Astrocyte of the hippocampus (primary cell): Measurements from ENCODE around the gene TIAM2.
"Not testable (repeated sequence)": the region's sequence is repeated elsewhere in the genome, so short reads cannot be mapped to it uniquely, and the experiment has no call there.

Experiments
- DNase-seq: peaks from one replicate; pipeline ENCODE4 v3.0.0; 2011; ENCODE audit warnings: low read depth, low spot score

Gene TIAM2

DNA sequence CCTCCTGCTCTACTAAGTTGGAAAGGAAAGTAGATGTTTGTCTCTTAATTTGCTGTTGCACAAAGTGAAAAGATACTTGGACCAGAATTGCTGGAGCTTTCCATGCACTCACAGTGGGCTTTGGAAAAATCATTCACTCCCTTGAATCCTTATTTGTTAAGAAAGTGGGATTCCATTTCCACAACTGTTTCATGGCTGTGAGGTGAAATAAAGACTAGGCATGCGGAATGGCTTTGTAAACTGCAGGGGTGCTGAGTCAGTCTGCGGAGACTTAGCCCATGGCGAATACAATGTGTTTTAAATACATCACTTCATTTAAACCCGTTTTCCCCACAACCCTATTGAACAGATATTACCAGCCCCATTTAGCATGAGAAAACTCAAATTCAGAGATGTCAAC is 231.9 kb downstream of the TIAM2 start:
- DNase-seq = peak; percentile 83

DNA sequence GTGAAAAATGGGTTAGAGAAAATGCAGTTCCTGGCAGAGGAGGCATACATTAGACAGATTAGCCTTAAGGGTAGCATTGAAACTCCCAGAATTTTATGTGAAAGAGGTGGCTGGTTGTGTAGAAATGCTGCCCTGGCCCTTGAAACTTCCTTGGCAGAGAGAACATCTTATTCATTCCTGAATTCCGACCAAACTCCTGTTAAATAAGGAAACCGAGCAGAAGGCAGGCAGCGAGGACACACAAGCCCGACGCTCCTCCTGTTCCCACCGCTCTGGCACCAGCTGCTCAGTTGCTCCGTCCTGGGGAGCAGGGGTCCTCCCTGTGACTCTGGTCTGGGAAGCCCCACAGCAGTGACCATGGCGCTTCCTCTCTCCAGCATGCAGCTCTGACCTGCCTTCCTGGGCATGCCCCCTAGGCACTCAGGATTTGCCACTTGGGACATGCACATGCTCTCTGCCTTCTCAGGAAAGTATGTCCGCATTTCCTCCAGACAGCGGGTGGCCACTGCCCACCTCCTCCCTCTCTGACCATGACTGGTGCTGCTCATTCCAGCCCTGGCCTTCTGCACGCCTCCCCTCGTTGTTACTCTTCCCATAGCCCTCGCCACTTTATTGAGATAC is 233.5 kb downstream of the TIAM2 start:
- peak; percentile 84 for DNase-seq

DNA sequence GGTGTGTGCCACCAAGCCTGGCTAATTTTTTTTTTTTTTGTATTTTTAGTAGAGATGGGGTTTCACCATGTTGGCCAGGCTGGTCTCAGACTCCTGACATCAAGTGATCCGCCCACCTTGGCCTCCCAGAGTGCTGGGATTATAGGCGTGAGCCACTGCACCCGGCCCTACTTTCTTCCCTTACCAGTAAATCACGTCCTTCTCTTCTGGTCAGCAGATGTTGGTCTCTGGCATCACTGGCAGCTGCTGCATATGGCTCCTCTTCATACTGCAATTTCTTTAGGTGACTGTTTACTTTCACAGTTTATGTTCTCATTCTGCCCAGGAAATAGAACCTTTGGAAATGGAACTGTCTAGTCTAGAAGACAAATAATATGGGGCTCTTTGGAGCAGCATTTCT is 235.9 kb downstream of the TIAM2 start:
- DNase-seq = not testable (repeated sequence)

DNA sequence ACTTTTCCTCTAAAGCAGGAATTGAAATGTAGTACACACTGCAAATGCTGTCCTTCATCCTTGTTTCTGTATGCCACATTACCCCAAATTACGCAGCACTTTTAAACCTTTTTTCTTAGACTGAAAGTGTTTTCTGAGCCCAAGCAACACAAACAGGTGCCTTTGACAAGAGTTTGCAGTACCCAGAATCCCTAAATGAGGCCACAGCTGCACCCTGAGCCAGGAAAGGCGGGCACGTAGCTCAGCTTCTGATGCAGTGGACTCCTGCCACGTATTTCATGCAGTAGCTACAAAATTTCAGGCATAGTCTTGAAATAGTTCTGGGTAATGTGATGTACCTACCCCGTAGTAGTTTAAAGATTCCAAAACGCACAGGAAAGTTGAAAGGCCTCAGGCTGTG is 237.7 kb downstream of the TIAM2 start:
- no peak for DNase-seq

DNA sequence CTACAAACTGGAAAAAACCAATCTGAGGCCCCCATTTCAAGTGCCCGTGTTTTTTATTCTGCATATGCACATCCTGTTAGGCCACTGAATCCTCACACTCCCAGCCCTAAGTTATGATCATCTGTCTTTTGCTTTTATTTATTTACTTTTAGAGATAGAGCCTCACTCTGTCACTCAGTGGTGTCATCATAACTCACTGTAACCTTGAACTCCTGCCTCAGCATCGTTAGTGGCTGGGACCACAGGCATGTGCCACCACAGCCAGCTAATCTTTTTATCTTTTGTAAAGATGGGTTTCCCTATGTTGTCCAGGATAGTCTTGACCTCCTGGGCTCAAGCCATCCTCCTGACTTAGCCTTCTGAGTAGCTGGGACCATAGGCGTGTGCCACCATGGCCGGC is 239.1 kb downstream of the TIAM2 start:
- no peak for DNase-seq

DNA sequence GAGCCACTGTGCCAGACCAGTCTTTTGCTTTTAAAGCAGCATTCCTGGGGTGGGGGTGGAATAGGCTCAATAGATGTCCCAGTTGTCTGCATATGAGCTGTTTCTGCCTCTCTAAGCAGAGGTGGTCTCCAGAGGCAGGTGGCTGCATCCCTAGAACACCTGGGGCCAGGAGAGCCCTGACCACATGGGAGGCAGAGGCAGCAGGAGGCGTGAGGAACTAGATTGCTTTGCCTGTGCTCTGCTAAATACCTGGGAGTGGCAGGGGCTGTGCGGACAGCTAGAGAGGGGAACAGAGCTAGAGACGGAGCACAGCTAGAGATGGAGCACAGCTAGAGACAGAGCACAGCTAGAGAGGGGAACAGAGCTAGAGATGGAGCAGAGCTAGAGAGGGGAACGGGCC is 239.6 kb downstream of the TIAM2 start:
- no peak for DNase-seq

DNA sequence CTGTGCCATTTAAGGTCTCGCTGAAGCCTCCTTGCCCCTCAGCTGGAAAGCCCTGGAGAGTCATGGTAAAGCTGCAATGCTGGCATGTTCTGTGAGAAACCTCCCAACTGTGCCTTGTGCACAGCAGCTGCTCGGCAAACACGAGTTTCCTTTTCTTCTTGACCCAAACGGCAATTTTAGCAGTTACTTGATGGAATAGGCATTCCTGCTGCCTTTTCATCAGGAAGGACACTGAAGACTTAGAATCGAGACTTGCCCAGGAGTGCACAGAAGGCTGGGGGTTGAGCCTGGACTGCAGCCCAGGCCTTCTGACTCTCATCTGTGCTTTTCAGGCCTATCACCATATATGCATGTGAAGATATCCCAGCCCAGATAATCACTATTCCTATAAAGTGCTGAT is 240.0 kb downstream of the TIAM2 start:
- DNase-seq = peak; percentile 31

DNA sequence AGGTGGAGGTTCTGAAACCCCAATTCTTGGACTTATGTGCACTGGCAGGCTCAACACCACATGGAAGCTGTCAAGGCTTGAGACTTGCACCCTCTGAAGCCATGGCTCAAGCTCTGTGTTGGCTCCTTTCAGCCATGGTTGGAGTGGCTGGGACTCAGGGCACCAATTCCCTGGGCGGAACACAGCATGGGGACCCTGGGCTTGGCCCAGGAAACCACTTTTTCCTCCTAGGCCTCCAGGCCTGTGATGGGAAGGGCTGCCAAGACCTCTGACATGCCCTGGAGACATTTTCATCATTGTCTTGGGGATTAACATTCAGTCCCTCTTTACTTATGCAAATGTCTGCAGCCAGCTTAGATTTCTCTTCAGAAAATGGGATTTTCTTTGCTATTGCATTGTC is 242.5 kb downstream of the TIAM2 start:
- DNase-seq = no peak

DNA sequence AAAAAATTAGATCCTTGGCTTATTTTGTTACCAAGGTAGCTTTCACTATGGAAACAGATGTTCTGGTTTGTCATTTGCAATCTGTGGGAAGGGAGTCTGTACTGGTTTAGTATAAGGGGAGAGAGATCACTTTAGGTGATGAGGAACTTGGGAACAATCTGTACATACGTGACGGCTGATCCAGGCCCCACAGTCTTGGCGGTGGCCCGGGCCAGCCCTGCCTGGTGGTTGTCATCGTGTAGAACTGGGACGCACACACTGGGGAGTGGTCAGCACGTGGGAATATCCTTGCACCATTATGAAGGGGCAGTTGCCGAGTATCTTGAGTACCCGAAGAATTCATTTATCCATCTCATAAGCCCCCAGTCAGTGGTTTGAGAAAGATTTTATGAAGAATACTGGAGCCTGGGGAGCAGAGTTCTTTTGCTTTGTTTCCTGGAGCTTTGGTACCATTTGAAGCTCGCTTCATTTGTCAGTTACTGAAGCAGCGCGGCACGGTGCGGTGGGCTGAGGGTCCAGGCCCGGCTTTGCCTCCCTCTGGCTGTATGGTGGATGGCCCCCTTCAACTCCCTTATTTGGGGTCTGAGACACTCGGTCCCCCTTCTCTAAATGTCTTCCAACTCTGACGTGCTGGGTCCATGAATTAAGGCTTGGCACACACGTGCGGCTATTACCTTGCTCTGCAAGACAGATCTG is 245.9 kb downstream of the TIAM2 start:
- no peak for DNase-seq

DNA sequence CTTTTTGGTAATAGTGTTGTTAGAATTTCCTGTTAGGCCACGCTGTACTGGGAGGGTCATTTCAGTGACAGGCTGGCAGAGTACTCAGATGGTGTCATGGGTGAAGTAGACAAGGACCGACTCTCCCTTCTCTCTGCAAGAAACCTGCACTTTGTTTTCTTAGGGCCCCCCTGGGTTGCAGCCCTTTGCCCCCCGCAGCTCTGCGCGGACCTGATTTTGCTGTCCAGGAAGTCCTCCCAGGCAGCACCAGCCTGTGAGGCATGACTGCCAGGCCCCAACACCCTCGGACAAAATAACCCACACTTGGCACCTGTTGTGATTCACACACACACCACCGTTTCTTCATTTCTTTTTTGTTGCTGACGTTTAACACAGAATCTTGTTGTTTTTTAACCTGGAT is 246.9 kb downstream of the TIAM2 start:
- DNase-seq = no peak

DNA sequence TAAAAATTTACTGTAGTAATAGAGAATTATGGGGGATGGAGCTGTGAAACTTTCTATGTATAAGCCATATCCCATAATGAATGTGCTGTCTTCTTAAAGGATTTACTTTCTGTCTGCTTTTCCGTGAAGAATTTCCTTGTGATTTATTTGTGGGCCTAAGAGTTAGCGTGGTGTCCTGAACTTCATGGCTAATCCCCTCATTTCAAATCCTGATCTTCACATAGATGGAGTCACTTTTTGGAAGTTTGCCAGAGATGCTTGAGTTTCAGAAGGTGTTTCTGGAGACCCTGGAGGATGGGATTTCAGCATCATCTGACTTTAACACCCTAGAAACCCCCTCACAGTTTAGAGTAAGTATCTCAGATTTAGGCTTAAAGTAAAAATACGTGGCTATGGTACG is 249.3 kb downstream of the TIAM2 start:
- DNase-seq = no peak

DNA sequence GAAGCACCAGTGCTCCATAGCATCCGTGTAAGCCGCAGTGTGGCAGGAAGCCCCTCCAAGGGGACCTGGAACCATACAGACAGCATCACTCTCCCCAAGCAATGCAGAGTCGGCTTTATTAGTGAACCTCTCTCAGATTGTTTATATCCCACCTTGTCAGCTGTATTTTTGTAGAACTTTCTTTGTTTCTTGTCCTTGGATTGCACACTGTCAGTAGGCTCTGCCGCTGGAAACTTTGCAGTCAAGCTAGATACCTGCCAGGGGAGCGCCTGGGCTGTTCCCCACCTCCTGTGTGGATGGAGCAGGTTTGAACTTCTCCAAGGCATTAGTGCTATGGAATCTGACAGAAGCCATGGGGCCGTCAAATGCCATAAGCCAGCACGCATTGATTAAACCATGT is 250.1 kb downstream of the TIAM2 start:
- no peak for DNase-seq

DNA sequence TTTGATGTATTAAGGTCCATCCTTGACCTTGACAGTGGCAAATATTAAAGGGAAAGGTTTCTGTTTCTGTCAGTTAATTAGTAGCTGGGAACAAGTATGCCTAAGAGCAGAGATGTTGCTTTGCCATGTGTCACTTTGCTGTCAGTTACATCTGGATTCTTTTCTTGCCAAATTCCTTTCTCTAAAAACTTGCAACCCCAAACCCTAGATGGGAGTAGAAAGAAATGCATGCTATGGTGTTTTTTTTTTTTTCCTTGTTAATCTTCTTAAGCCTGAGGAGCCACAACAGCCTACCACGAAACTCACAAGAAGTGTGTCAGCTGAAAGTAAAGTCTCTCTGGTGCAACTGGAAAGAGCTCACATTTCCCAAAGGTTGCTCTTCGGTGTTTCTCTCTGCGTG is 250.7 kb downstream of the TIAM2 start:
- peak; percentile 10 for DNase-seq

DNA sequence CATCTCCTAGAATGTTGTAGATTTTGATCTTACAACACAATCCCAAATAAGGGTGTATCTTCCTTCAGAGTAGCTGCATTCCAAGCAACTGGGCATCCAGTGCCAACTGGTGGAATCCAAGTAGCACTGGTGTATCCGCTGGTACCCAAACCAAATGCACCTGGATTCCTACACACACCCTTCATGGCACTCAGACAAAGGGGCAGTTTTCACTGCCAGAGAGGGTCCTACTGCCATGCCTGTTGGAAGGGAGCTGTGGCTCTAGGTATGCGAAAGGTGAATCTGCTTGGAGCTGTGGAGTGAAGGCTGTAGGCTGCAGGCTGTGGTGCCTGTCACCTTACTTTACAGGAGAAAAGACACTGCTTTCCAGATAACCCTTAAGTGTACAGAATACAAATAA is 251.7 kb downstream of the TIAM2 start:
- no peak for DNase-seq

DNA sequence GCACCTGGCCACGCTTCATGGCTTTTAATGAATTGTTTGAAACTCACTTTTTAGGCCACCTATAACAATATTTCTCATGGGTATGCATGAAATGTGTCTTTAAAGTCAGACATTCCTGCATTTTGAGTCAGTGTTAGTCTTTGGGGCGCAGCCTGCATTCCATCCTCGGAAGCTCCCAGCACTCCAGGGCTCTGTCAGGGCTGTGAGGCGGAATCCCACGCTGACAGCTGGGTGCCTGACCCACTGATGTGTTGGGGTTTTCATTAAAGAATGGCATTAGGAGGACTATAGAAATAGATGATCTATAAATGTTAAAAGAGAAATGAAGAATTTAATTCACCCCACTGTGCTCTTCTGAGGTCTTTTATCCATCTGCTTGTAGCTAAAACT is 252.5 kb downstream of the TIAM2 start:
- peak; percentile 85 for DNase-seq

DNA sequence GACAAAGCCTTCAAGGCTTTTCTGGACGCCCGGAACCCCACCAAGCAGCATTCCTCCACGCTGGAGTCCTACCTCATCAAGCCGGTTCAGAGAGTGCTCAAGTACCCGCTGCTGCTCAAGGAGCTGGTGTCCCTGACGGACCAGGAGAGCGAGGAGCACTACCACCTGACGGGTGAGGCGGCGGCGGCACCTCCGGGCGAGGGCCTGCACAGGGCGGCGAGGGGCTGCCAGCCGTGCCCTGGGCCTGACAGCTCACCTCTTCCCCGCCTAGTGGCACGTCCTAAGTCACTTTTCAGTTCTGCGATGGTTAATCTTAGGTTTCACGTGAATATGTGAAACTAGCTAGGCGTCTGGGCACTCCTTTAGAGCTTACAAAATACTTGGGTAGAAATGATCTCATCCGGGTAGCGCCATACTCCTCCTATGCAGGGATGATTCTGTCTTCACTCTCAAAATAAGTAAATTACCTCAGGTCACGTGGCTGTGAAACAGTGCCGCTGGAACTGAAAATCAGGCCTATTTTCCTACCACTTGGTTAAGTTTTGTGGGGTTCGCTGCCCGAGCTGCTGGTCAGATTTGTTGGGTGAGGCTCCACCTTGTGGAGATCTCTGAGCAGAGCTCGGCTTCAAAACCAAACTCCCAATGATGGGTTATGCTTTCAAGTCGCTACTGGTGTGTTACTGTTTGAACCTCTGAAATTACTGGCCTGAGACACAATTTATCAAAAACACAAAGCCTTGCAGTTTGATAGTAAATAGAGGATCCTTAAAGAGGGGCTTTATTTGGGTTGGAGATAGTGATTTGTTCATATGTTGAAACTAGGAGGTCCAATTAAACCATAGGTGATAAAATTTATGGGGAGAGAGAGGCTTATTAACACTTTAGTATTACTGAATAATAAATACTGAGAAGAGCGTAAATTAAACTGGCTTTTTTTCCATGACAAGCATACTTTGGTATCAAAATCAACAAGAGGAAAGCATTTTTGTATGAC is 253.2 kb downstream of the TIAM2 start:
- peak; percentile 85 for DNase-seq

DNA sequence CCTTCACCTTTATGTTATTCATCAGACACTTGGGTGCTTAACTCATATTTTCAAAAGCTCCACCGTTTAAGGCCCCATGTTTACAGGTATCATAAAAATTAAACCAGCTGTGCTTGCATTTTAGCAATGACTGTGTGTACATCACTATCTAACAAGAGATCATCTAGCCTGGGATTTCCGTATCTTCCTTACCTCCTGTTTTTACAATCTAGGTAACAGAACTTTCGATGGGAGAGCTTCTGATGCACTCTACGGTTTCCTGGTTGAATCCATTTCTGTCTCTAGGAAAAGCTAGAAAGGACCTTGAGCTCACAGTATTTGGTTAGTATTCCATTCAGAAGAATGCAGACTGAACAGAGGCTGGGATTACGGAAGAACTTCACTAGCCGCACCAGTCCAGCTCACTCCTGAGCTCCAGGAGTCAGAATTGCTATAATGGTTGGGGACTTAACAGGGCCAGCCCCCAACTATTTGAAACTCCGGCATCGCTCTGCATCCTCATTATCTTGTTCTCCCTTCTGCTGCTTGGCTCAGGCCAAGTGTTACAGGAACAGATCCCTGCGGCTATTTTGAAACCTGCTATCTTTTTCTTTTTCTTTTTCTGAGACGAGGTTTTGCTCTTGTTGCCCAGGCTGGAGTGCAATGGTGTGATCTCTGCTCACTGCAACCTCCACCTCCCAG is 255.7 kb downstream of the TIAM2 start:
- DNase-seq = no peak

DNA sequence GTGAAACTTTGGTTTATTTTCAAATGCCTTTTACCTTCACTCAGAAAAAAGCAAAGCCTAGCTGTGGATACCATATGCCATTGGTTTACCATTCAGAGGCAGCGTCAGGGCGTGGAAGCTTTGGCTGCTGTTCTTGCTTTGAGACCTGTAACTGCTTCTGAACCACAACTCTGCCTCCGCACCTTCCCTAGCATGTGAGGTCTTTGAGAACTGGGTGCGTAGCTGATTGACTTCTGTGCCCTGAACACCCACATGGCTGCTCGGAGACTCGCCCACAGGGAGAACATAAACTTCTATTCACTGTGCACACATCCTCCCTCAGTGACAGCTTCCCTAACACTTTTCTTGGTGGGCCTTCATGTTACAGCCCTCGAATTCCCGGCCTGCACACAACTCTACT is 257.5 kb downstream of the TIAM2 start:
- DNase-seq = no peak

DNA sequence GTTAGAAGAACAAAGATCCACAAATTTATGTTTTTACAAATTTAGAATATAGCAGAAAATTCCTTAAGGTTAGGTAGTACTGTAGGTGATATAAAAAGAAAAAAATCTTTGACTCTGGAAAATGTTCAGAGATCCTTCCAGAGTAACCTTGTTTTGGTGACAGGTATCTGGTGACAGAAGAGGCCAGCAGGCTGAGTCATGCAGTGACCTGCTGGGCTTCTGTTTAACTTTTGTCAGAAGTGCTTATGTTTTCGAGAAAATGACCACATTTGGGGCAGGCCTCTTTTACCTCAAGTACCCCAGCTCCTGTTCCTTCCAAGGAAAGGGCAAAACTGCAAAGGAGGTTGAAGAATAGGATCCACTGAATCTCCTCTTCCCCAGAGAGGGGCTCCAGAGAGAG is 258.2 kb downstream of the TIAM2 start:
- DNase-seq = peak; percentile 13

DNA sequence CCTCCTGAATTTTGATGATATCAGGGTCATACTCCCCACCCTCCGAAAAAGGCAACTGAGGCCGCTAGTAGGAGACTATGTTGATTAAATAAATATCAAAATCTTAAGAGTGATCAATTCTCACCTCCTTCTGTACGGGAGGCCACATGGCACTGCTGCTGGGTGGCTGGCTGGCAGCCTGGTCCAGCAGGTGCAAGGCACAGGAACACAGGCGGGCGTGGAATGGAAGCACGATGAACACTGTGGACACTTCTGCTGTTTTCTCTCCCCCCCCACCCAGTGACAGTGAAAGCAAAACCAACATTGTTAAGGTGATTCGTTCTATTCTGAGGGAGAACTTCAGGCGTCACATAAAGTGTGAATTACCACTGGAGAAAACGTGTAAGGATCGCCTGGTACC is 259.0 kb downstream of the TIAM2 start:
- no peak for DNase-seq

DNA sequence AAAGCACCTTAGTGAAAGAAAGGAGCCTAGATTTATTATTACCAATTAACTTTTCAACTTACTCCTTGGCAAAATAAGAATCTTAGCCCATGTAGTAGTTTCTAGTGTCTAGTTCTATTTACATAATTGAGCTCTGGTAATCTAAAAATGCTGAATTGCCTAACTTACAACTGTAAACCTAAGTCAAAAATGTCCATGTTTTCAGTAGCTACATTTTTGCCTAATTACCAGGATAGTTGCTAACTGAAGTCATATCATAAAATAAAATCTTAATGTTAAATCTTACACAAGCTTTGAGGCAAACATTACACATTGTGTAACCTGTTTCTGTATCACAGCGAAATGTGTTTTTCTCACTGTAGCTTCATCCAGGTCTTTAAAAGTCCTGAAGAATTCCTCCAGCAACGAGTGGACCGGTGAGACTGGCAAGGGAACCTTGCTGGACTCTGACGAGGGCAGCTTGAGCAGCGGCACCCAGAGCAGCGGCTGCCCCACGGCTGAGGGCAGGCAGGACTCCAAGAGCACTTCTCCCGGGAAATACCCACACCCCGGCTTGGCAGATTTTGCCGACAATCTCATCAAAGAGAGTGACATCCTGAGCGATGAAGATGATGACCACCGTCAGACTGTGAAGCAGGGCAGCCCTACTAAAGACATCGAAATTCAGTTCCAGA is 261.1 kb downstream of the TIAM2 start:
- no peak for DNase-seq
